Right renal pelvis (tissue), 4 donors: ENCODE results near the gene SOX30. TPM values are rescaled to one million over a fixed set of nuclear protein-coding genes. Genes with fewer than 3 reads are reported as not detected.

Experiments used
- DNase-seq, 4 donors: peaks; one replicate each; pipeline ENCODE4 v3.0.0-alpha.2; 2013; ENCODE audit warnings: low read depth in 4 of 4, low spot score in 3 of 4, missing footprints in 1 of 4
- polyA plus RNA-seq, 4 donors: library from polyadenylated mRNA; unstranded; fragments of 120-200 nt; gene quantifications; one replicate each; pipeline ENCODE4 v1.2.1, GENCODE V29; 2013; ENCODE audit not compliant: insufficient read length in 4 of 4

Gene SOX30
- polyA plus RNA-seq, 4 donors, result 0.44 to 0.87 (median 0.59) TPM

DNA sequence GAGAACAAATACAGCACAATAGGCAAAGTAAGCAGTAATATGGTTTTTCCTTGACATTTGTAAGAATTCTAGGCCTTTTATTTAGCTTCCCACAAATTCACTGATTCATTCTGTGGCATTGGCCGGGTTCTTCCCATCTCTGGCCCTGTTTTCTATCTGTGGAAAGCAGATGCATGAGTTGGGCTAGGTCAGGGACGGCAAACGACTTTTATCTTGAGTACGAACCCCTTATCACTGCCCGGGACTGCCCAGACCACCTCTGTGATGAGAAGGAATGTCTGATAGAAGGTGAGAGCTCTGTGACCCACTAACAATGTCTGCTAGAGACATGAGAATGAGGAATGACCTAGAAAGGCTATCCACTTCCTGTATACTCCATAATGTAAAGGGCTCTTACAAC, 41.2 kb downstream of the SOX30 start:
- DNase-seq, result no peak

- DNase-seq, result no peak
Measured at GRCh38 chr5:157608972-157609565, 43.2 kb downstream of the SOX30 start.

DNA sequence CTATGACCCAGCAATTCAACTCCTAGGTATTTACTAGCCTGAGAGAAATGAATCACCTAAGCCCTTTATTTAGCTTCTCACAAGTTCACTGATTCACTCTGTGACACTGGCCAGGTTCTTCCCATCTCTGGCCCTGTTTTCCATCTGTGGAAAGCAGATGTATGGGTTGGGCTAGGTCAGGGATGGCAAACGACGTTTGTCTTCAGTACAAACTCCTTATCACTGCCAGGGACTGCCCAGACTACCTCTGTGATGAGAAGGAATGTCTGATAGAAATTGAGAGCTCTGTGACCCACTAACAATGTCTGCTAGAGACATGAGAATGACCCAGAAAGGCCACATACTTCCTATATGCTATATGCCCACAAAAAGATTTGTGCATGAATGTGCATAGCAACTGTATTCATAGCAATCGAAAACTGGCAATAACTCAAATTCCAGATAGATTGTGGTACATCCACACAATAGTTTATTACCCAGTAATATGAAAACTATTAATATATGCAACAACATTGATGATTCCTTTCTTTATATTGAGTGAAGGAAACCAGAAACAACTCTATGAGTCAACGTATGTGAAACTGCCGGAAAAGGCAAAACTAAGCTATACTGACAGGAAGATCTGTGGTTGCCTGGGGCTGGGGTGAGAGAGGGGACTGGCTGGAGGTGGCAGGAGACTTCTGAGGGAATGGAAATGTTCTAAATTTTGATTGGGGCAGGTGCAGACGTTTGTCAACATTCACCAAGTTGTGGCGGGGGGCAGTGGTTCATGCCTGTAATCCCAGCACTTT, 44.7 kb downstream of the SOX30 start:
- DNase-seq, result no peak

DNA sequence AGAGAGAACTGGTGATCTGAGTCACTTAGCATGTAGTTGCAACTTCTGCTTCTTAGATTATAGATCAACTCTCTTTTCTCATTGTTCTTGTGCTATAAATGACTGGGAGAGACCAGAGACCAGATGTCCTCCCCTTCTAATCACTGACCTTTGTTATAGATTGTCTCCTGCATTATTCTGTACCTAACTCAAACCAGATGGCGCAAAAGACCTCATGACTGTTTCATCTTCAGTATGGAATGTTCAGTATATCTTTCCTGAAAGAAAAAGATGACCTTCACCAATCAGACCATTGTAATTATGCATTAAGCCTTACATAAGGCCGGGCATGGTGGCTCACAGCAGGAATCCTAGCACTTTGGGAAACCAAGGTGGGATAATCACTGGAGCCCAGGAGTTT, 46.2 kb downstream of the SOX30 start:
- DNase-seq, result no peak

DNA sequence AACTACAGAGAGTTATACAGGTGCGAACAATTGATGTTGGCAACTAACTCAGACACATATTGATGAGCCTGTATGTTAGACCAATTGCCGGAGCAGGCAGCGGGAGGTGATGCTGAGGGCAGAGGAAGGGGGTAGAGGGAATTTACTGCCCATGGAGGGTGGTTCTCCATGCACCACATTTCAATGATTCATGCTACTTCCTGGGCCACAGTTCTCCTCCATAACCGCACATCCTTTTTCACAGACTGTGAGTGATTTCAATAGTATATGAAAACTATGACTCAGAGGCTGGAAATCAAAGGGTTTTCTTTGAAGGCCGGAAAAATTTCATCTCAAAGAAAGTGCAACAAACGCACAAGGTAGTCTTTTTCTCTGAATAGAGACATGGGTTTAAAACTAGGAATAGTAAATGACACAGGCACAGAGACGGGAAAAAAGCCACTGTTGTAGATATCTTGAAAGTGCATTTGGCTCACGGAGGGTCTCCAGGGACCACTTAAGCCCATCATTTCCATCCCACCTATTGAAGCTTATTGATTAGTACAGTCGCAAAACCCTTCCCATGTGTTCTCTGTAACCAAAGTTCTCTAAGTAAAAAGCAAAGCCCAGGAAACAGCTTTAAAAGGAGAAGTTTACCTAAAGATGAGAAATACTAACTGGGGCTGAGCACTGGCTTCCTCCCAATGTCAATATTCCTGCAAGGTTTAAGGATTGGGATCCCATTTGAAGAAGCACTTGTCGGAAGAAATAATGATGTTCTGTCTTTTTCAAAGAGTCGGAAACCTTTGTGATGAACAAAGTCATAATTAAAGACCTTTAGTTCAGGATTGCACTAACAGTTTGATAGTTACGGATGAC, 48.7 kb downstream of the SOX30 start:
- DNase-seq, result no peak

- DNase-seq, result no peak
Measured at GRCh38 chr5:157602505-157602904, 49.7 kb downstream of the SOX30 start.

DNA sequence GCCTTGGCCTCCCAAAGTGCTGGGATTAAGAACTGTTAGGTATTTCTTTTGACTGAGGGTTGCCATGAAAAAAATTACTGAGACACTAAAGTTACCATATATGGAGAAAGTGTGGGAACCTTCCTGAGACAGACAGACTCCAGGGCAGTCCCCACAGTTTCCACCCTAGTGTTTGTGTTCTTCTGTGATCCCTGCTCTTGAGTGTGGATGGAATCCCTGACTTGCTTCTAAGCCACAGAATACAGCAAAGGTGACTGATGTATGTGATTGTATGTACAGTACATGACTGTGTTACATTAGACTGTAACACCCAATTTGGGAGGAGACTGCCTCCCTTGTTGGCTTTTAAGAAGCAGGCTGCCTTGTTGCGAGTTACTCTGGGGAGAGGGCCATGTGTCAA, 52.0 kb downstream of the SOX30 start:
- no peak for DNase-seq

- DNase-seq, result no peak
Measured at GRCh38 chr5:157599565-157599964, 52.7 kb downstream of the SOX30 start.

DNA sequence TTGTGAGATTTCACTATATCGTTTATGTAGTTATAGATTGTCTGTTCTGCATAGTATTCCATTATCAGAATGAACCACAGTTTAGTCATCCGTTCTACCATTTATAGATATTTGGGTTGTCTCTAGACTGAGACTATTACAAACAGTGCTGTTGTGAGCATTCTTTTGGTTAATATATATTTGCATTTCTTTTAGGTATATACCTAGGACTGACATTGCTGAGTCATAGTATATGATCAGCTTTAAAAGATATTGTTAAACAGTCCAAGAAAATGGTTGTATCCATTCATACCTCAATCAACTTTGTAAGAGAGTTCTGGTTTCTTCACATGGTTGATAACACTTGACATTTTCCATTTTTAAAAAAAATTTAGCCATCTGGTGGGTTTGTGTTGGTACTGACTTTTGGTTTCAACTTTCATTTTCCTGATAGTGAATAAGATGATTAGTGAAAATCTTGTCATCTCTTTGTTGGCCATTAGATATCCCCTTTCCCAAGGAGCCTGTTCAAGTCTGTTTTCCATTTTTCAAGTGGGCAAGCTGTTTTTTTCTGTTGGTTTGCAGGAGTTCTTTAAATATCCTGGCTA, 53.8 kb downstream of the SOX30 start:
- DNase-seq, result no peak

DNA sequence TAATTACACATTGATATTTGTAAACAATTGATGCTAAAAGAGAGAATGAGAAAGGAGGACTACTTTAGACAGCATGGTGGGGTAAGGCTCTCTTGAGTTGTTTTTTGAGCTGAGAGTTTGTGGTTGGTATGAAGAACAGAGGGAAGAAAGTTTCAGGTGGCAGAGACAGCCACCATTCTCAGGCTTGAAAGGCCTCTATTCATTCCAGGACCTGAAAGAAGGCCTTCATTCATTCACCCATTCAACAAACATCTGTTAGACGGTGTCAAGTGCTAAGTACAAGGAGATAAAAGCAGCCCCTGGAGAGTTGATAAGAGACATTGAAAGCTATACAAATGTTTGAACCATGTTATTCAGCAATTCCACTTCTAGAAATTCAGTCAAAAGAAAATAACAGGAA, 55.0 kb downstream of the SOX30 start:
- no peak for DNase-seq

DNA sequence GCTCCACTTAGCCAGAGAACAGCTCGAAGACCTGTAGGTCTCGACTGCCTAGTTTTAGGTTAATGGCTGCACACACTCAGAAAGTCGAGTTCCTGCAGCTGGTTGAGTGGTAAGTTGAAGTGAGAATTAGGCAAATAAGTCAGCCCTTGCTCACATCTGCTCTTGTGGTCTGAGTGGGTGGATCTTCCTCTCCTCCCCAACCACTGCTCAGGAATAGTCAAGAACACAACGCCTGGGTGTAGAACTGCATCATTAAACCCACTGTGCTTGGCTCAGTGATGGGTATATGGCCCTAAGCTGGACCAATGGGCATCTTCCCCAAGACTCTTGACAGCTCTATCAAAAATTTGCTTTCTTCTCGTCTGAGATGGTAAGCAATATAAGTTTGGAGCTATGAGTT, 55.8 kb downstream of the SOX30 start:
- DNase-seq, result no peak

DNA sequence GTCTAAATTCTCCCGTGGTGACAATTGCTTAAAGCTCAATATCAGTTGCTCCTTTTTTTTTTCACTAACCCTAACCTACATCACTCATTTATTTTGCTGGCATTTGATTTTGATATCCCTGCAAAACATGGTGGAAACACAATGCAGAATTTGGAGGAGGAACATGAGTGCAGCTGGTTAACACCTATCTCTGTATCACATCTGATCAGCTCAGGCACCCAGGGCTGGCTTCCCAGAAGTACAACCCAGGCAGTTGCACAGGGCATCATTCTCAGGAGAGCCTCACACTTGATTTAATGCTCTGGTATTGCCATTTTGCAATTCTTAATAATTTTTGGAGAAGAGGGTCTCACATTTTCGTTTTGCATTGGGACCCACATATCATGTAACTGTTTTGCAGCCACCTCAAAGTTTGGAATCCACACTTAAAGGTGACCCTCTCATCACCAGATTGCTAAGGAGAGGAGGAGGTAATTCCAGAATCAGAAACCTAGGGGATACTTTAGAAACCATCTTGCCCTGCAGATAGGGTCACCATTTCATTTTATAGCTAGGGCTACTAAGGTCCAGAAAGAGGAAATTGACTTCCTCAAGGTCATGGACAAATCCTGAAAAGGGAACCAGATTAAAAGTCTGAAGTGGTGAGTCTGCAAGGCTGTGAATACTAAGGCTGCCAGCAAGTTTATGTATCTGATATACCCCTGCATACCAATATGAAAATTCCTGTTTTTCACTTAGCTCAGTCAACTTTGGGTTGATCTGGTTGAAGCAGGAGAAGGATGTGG, 57.4 kb downstream of the SOX30 start:
- no peak for DNase-seq

DNA sequence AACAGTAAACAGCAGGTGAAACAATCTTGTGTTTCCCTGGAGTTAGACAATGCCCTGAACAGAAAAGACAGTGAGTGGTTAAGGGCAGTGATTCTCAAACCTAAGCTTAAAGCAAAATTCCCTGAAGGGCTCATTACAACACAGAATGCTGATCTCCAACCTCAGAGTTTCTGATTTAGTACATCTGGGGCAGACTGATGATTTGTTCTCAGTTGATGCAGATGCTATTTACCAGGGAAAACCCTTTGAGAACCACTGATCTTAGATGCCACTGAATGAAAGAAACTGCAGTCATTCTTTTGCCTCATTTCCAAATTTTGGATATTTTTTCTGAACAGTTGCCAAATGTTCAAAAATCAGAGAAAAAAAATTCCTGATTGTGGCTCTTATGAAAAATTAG, 58.0 kb downstream of the SOX30 start:
- no peak for DNase-seq

DNA sequence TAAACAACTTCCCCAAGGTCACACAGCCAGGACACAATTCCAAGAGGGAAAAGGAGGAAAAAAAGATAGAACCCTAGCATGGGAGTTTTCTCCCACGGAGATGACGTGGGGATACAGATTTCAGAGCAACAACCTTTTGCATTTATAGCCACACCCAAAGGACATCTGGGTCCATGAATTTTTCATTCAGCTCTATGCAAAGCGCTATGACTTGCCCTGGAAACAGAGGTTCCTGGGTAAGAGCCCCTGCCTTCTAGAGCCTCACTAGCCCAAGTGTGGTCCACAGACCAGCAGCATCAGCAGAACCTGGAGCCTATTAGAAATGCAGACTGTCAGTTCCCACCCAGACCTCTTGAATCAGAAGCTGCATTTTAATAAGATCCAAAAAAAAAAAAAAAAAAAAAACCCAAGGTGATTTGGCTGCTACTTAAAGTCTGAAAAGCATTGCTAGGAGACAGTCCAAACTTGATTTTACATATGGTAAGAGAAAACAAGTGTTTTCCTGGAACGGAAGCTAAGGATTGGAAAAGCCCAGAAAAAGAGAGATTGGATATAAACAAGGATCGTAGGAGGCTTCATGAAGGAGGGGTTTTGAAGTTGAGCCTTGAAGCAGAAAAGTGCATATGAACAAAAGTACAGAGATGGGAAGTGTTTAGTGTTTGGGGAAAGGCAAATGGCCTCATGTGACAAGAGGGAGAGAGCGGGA, 59.0 kb downstream of the SOX30 start:
- DNase-seq, result no peak

GRCh38 chr5:157592594-157592993, 59.6 kb downstream of the SOX30 start:
- DNase-seq, result no peak

DNA sequence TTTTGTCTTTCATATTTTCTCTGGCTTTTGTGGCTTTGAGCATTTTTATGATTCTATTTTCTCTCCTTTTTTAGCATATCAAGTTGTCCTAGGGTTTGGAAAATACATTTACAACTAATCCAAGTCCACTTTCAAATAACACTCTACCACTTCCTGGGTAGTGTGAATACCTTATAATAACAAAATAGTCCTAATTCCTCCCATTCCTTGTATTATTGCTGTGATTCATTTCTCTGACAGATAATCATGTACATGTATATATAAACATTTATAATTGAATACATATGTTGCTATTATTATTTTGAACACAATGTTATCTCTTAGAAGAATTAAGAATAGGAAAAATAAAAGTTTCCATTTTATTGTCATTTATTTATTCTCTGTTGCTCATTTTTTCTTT, 61.8 kb downstream of the SOX30 start:
- no peak for DNase-seq

DNA sequence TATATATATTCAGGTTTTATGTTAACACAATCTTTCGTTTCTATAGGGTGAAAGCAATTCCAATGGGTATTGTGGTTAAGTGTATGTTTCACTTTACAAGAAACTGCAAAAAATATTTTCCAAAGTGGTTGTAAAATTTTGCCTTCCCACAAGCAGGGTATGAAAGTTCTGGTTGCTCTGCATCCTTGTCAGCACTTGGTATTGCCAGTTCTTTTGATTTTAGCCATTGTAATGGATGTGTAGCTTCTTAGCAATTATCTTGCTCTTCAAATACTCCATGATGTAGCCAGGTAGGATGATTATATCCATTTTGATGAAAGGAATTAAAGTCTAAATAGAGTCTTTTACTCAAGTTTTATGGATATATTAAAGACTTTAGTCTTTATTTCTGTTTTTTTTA, 67.6 kb downstream of the SOX30 start:
- no peak for DNase-seq

DNA sequence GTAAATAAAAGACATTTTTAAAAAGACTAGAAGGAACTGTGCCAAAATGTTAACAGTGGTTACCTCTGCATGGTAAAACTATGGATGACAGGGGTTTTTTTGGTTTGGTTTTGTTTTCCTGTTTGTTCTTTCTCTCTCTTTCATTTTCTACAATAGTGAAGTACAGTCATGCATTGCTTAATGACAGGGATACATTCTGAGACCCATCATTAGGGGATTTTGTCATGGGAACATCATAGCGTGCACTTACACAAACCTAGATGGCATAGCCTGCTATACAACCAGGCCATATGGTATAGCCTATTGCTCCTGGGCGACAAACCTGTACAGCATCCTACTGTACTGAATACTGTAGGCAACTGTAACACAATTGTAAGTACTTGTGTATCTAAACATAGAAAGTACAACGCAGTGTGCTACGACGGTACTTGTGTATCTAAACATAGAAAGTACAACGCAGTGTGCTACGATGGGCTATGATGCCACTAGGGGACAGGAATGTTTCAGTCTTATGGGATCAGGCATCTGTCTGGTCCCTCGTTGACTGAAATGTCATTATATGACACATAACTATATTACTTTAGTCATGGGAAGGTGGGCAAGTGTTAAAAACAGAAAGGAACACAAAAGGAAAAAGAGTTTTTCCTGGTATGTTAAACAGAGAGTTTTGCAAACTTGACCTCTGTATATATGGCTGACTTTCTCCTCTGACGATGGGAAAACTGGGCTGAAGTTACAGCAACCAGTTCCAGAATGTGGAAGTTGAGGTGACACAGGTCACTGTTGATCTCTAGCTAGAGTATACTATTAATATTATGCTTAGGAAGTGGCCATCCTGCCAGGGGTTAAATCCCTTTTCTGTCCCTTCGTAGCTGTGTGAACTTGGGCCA, 69.3 kb downstream of the SOX30 start:
- no peak for DNase-seq

GRCh38 chr5:157581901-157582300, 70.3 kb downstream of the SOX30 start:
- no peak for DNase-seq
